Measurements from ENCODE around the gene ANKRD63. TPM values are rescaled to one million over a fixed set of nuclear protein-coding genes. Genes with fewer than 3 reads are reported as not detected.

Gene ANKRD63
- total and polyA plus RNA-seq, 12 donors = not detected

- Histone ChIP-seq H3K27ac (peak overlapping the region; percentile 14 to 93 (median 82)), H3K4me1 (replicated peaks in 1 of 2) (peaks cover 16 to 45% of the 10 kb centered on the region in 2 donors), H3K9me3 (replicated peaks in 1 of 3) (no peaks in the 10 kb centered on the region), H3K36me3 (replicated peaks in 1 of 2) (no peaks in the 10 kb centered on the region), H3K27me3 (no peaks in the 10 kb centered on the region), H3K4me3 (no peak overlapping the region)
- TF ChIP-seq POLR2A (IDR thresholded peaks at IDR 0.05) (peak in 1 of 2 donors; percentile 64), CTCF (IDR thresholded peaks at IDR 0.05) (no peak)
- DNase-seq = peak; percentile 71 to 89 (median 85)
- intact Hi-C loops (cut with DNase I) = no loop called here
- WGBS, 4 donors = 47 to 55% (median 50%) methylated on average over 11 to 17 of the region's 17 CpGs
Observed at GRCh38 chr15:40256638-40257235, 26.1 kb downstream of the ANKRD63 start.

DNA sequence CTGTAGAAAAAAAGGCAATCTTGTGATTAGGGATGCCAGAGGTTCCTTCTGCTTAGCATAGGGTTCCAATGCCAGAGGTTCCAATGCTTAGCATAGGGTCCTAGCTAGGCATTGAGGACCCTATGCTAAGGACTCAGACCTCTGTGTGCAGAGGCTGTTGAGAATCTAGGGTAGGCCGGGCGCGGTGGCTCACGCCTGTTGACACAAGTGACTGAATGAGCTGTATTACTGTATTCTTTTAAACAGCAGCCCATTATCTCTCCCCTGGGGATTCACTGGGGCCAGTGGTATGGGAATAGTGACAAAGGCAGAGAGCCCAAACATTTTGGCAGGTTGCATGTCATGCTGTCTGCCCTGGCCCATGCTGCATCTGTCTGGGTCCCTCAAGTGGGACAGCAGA is 27.8 kb downstream of the ANKRD63 start:
- TF ChIP-seq POLR2A (IDR thresholded peaks at IDR 0.05) (no peak), CTCF (IDR thresholded peaks at IDR 0.05) (no peak)
- 93 to 97% (median 94%) methylated on average over 3 to 4 of the region's 4 CpGs for WGBS, 4 donors
- Histone ChIP-seq H3K27me3 (no peaks in the 10 kb centered on the region), H3K27ac (no peak overlapping the region), H3K9me3 (replicated peaks in 1 of 3) (no peaks in the 10 kb centered on the region), H3K36me3 (replicated peaks in 1 of 2) (no peaks in the 10 kb centered on the region), H3K4me3 (no peak overlapping the region), H3K4me1 (replicated peaks in 1 of 2) (peaks cover 16 to 46% of the 10 kb centered on the region in 2 donors)
- intact Hi-C loops (cut with DNase I) = no loop called here
- DNase-seq = no peak

- Histone ChIP-seq H3K27me3 (no peaks in the 10 kb centered on the region), H3K9me3 (replicated peaks in 1 of 3) (no peaks in the 10 kb centered on the region), H3K4me3 (no peak overlapping the region), H3K36me3 (replicated peaks in 1 of 2) (no peaks in the 10 kb centered on the region), H3K4me1 (replicated peaks in 1 of 2) (peaks cover 16 to 44% of the 10 kb centered on the region in 2 donors), H3K27ac (no peak overlapping the region)
- TF ChIP-seq POLR2A (IDR thresholded peaks at IDR 0.05) (no peak), CTCF (IDR thresholded peaks at IDR 0.05) (no peak)
- WGBS, 4 donors = 93 to 100% (median 96%) methylated on average over 1 to 3 of the region's 3 CpGs
- no peak for DNase-seq
- intact Hi-C loops (cut with DNase I) = no loop called here
Observed at GRCh38 chr15:40254452-40254851, 28.4 kb downstream of the ANKRD63 start.

DNA sequence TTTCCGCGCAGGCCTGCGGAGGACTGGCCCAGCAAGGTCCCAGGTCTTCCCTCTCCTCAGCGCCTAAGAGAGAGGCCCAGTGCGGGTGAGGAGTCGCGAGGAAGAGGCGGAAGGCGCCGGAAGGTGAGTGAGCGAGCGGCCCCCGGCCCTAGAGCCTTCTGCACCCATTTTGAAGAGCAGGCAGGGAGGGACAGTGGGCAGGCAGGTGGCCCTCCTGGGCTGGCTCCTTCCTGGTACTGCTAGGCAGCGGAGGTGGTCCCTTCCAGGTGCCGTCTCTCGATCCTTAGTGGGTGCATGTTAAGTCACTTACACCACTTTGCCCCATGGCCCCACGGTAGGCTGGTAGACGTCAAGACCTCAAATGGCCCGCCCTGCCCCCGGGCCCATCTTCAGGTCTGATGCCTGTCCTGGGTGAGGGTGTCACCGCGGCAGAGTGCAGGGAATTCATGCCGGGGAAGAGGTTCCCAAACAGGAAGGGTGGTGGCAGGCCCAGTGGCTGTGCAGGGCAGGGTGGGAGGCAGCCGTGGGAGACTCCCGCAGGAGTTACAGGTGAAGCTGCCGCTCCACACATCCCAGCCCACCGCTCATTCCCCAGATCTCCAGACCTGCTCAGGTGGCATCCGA is 29.6 kb downstream of the ANKRD63 start:
- Histone ChIP-seq H3K27me3 (no peaks in the 10 kb centered on the region), H3K9me3 (replicated peaks in 1 of 3) (no peaks in the 10 kb centered on the region), H3K4me1 (replicated peaks in 1 of 2) (peaks cover 16 to 44% of the 10 kb centered on the region in 2 donors), H3K4me3 (peak overlapping the region in 2 of 4 donors; percentile 38 to 83), H3K36me3 (replicated peaks in 1 of 2) (no peaks in the 10 kb centered on the region), H3K27ac (peak overlapping the region in 3 of 5 donors; percentile 4 to 11 (median 11))
- peak in 2 of 7 donors; percentile 19 to 20 for DNase-seq
- intact Hi-C loops (cut with DNase I) = no loop called here
- TF ChIP-seq CTCF (IDR thresholded peaks at IDR 0.05) = no peak
- no peak for TF ChIP-seq POLR2A (IDR thresholded peaks at IDR 0.05)
- 52 to 63% (median 54%) methylated on average over 14 to 28 of the region's 28 CpGs for WGBS, 4 donors
